HCT116 (cell line): ENCODE results near the gene CTU2. TPM values are rescaled to one million over a fixed set of nuclear protein-coding genes. Genes with fewer than 3 reads are reported as not detected.

Experiments used
- ATAC-seq: fragments of 200-7000 bp; cut with Tn5 transposase; 2 replicates; pipeline ENCODE4 v1.9.1; 2020; ENCODE audit warnings: mild to moderate bottlenecking, moderate library complexity
- BruUV-seq: library from RNA; stranded (reverse); fragments of 400-500 nt; replicated peaks from 2 replicates; lab custom pipeline; 2021; lab: Mats Ljungman, UMichigan
- CTCF ChIA-PET: fragments of 300-600 bp; sonication (Branson Sonifier 250); formaldehyde crosslinking; loops from one replicate; lab custom pipeline; 2021; ENCODE audit warnings: antibody characterized with exemption; lab: Charles Lee
- POLR2A ChIA-PET: fragments of 300-600, 350-600 bp; sonication (Branson Sonifier 250); formaldehyde crosslinking; loops from one replicate; lab custom pipeline; 2021; ENCODE audit warnings: antibody characterized with exemption; lab: Charles Lee
- RAD21 ChIA-PET, 2 experiments: fragments of 300-600 bp; sonication (Branson Sonifier 250); formaldehyde crosslinking; loops; one replicate each; lab custom pipeline; 2023; ENCODE audit warnings: low total read pairs in 2 of 2; ENCODE audit not compliant: uncharacterized antibody in 2 of 2, unreplicated experiment in 2 of 2, low non-redundant PET in 1 of 2; lab: Charles Lee
- DNase-seq: peaks from one replicate; pipeline ENCODE4 v3.0.0-alpha.2; 2010; ENCODE audit warnings: low read depth, low spot score
- H2AFZ ChIP-seq: fragments of 200-600 bp; shearing (Covaris generic), sonication (generic); 2 replicates; pipeline ENCODE4 v1.6.1; 2017; ENCODE audit warnings: low read depth, mixed run types, mixed read lengths, antibody characterized with exemption, low read length; ENCODE audit not compliant: poor library complexity, severe bottlenecking
- H3K27ac ChIP-seq: 2 replicates; pipeline ENCODE4 v1.5.1; 2012; ENCODE audit warnings: low read depth, low read length
- H3K27me3 ChIP-seq: fragments of 200-600 bp; sonication (generic); 2 replicates; pipeline ENCODE4 v1.6.1; 2016; ENCODE audit warnings: mixed run types, low read length, mixed read lengths; ENCODE audit not compliant: insufficient read depth
- H3K36me3 ChIP-seq, 2 experiments: fragments of 200-500 bp in 1 of 2; fragments of 200-600 bp in 1 of 2; sonication (Bioruptor generic) in 1 of 2; sonication (generic) in 1 of 2; 2 replicates each; pipeline versions ENCODE4 v1.5.1 to v1.6.1; 2014 to 2016; ENCODE audit warnings: low read length in 2 of 2, inconsistent platforms in 1 of 2, mixed read lengths in 1 of 2, mixed run types in 1 of 2; ENCODE audit not compliant: insufficient read depth in 2 of 2, control insufficient read depth in 1 of 2
- H3K4me1 ChIP-seq, 2 experiments: fragments of 200-600 bp in 1 of 2; sonication (generic) in 1 of 2; 2 replicates each; pipeline versions ENCODE4 v1.5.1 to v1.6.1; 2012 to 2017; ENCODE audit warnings: low read length in 2 of 2, inconsistent platforms in 1 of 2, mild to moderate bottlenecking in 1 of 2, mixed read lengths in 1 of 2, mixed run types in 1 of 2, moderate library complexity in 1 of 2; ENCODE audit not compliant: insufficient read depth in 2 of 2, control insufficient read depth in 1 of 2
- H3K4me2 ChIP-seq: fragments of 200-600 bp; sonication (generic); 2 replicates; pipeline ENCODE4 v1.6.1; 2017; ENCODE audit warnings: mixed run types, low read length, mixed read lengths
- H3K4me3 ChIP-seq, 2 experiments: fragments of 200-600 bp in 1 of 2; sonication (generic) in 1 of 2; replicated peaks in 1 of 2; 2 replicates each; pipeline ENCODE4 v1.5.1; 2011 to 2016; ENCODE audit warnings: low read length in 2 of 2, control low read depth in 1 of 2, low read depth in 1 of 2, mild to moderate bottlenecking in 1 of 2, mixed read lengths in 1 of 2, mixed run types in 1 of 2
- H3K79me2 ChIP-seq: fragments of 200-600 bp; sonication (generic); 2 replicates; pipeline ENCODE4 v1.6.1; 2017; ENCODE audit warnings: mild to moderate bottlenecking, mixed run types, low read length, moderate library complexity, mixed read lengths; ENCODE audit not compliant: insufficient read depth
- H3K9ac ChIP-seq: fragments of 200-600 bp; sonication (generic); 2 replicates; pipeline ENCODE4 v1.6.1; 2016; ENCODE audit warnings: low read length, mixed read lengths
- H3K9me2 ChIP-seq: fragments of 200-600 bp; sonication (generic), shearing (Covaris generic); 2 replicates; pipeline ENCODE4 v1.6.1; 2017; ENCODE audit warnings: mixed run types, mild to moderate bottlenecking, moderate library complexity; ENCODE audit not compliant: insufficient read depth
- H3K9me3 ChIP-seq, 2 experiments: fragments of 200-500 bp in 1 of 2; fragments of 200-600 bp in 1 of 2; sonication (Bioruptor generic) in 1 of 2; sonication (generic) in 1 of 2; 2 replicates each; pipeline ENCODE4 v1.6.1; 2014 to 2017; ENCODE audit warnings: low read length in 2 of 2, mixed read lengths in 2 of 2, inconsistent platforms in 1 of 2, low read depth in 1 of 2, mild to moderate bottlenecking in 1 of 2, mixed run types in 1 of 2, moderate library complexity in 1 of 2; ENCODE audit not compliant: control insufficient read depth in 1 of 2, insufficient read depth in 1 of 2
- H4K20me1 ChIP-seq: fragments of 200-600 bp; sonication (generic), shearing (Covaris generic); 2 replicates; pipeline ENCODE4 v1.6.1; 2017; ENCODE audit warnings: mixed run types, mild to moderate bottlenecking, moderate library complexity; ENCODE audit not compliant: insufficient read depth
- ATF3 ChIP-seq: IDR thresholded peaks from 2 replicates; pipeline ENCODE4 v1.6.1; 2012
- CBX3 ChIP-seq: IDR thresholded peaks from 2 replicates; pipeline ENCODE4 v1.6.1; 2012; ENCODE audit warnings: low read depth
- CEBPB ChIP-seq: IDR thresholded peaks from 2 replicates; pipeline ENCODE4 v1.6.1; 2012; ENCODE audit warnings: low read depth
- EGR1 ChIP-seq: IDR thresholded peaks from 2 replicates; pipeline ENCODE4 v1.6.1; 2012; ENCODE audit warnings: low read depth
- ELF1 ChIP-seq: IDR thresholded peaks from 2 replicates; pipeline ENCODE4 v1.6.1; 2012; ENCODE audit warnings: low read depth, borderline replicate concordance
- EZH2phosphoT487 ChIP-seq: fragments of 200-600 bp; IDR thresholded peaks from 2 replicates; pipeline ENCODE4 v1.6.1; 2018; ENCODE audit warnings: antibody characterized with exemption, borderline replicate concordance
- MAX ChIP-seq: IDR thresholded peaks from 2 replicates; pipeline ENCODE4 v1.6.1; 2012
- POLR2A ChIP-seq: IDR thresholded peaks from 2 replicates; pipeline ENCODE4 v1.7.0; 2011; ENCODE audit warnings: borderline replicate concordance; ENCODE audit not compliant: insufficient read depth, insufficient read length; ENCODE audit errors: extremely low read depth
- SIN3A ChIP-seq: IDR thresholded peaks from 2 replicates; pipeline ENCODE4 v1.6.1; 2012; ENCODE audit warnings: low read depth
- SP1 ChIP-seq: IDR thresholded peaks from 2 replicates; pipeline ENCODE4 v1.6.1; 2012; ENCODE audit warnings: low read depth
- TCF7L2 ChIP-seq: IDR thresholded peaks from 2 replicates; pipeline ENCODE4 v1.7.0; 2011; ENCODE audit warnings: borderline replicate concordance, inconsistent platforms; ENCODE audit not compliant: insufficient read depth, insufficient read length; ENCODE audit errors: extremely low read depth
- YY1 ChIP-seq: IDR thresholded peaks from 2 replicates; pipeline ENCODE4 v1.6.1; 2011; ENCODE audit warnings: low read length, low read depth, moderate library complexity, mild to moderate bottlenecking; ENCODE audit not compliant: insufficient replicate concordance; ENCODE audit errors: extremely low read depth
- ZBTB33 ChIP-seq: IDR thresholded peaks from 2 replicates; pipeline ENCODE4 v1.6.1; 2011; ENCODE audit warnings: mild to moderate bottlenecking, low read length, moderate library complexity; ENCODE audit not compliant: insufficient replicate concordance; ENCODE audit errors: extremely low read depth
- ZFX ChIP-seq: fragments of 450-650 bp; IDR thresholded peaks from 2 replicates; pipeline ENCODE4 v1.6.1; 2017
- ZNF274 ChIP-seq: fragments of 200-500 bp; sonication (Bioruptor generic); IDR thresholded peaks from 2 replicates; pipeline ENCODE4 v1.6.1; 2014; ENCODE audit warnings: mild to moderate bottlenecking, low read depth, low read length, inconsistent platforms
- intact Hi-C: fragments of 100-400 bp; cut with micrococcal nuclease; formaldehyde crosslinking; loops from 2 replicates; pipeline ENCODE4 v1.10.0; 2022
- total RNA-seq: library from RNA; stranded (reverse); gene quantifications from one replicate; pipeline ENCODE4 v1.2.1, GENCODE V29; 2021; ENCODE audit not compliant: unreplicated experiment

The CTU2 gene
- total RNA-seq, 1 experiment from 2014 or later, result 71.3 TPM

- TF ChIP-seq POLR2A, result no peak
- no peak for TF ChIP-seq ZNF274
- no peak for TF ChIP-seq ZBTB33
- no peak for TF ChIP-seq ELF1
- TF ChIP-seq CEBPB, result no peak
- TF ChIP-seq TCF7L2, result no peak
- no peak for TF ChIP-seq CBX3
These were observed 15.8 kb upstream of the CTU2 start (continued) for GRCh38 chr16:88690341-88691128.

- Histone ChIP-seq H3K4me1 (peaks cover 16 to 22% of the 10 kb centered on the region in 2 experiments), H3K9me2 (no peaks in the 10 kb centered on the region), H4K20me1 (no peaks in the 10 kb centered on the region), H3K9me3 (no peaks in the 10 kb centered on the region), H3K27me3 (no peaks in the 10 kb centered on the region), H2AFZ (no peak overlapping the region), H3K4me3 (no peak overlapping the region), H3K79me2 (no peaks in the 10 kb centered on the region), H3K4me2 (no peak overlapping the region), H3K36me3 (no peaks in the 10 kb centered on the region), H3K9ac (no peak overlapping the region), H3K27ac (no peak overlapping the region; the same call in 1 of the 2 replicates)
- BruUV-seq, result no TSS peak
- RAD21 ChIA-PET, result no interaction called here
- POLR2A ChIA-PET, result interaction anchor here (0.6 kb wide), 1 partner anchor 8 kb away, joined by 5 read pairs; no protein-coding TSS in a partner anchor
- CTCF ChIA-PET, result no interaction called here
- TF ChIP-seq YY1, result no peak
- no peak for TF ChIP-seq SIN3A
- TF ChIP-seq CEBPB, result no peak
- no peak for TF ChIP-seq MAX
- no peak for TF ChIP-seq EZH2phosphoT487
- no peak for TF ChIP-seq SP1
- no peak for TF ChIP-seq EGR1
- TF ChIP-seq ZFX, result no peak
- no peak for TF ChIP-seq POLR2A
- no peak for TF ChIP-seq ATF3
- ATAC-seq, result no peak
- no peak for DNase-seq
- intact Hi-C loops, result no loop called here
These were observed 15.0 kb upstream of the CTU2 start for GRCh38 chr16:88691129-88691813.
